A172 (cell line): ENCODE data around the gene ZG16. TPM values are rescaled to one million over a fixed set of nuclear protein-coding genes. Genes with fewer than 3 reads are reported as not detected.

Experiments
- DNase-seq: peaks from one replicate; pipeline ENCODE4 v3.0.0-alpha.2; 2015; ENCODE audit warnings: low spot score
- total RNA-seq: library from RNA; depleted of rRNA; stranded (reverse); fragments of >200 nt; shearing (Covaris generic); gene quantifications from 2 replicates; pipeline ENCODE4 v1.2.3, GENCODE V29; 2014

The ZG16 gene
- total RNA-seq, 1 experiment from 2014 or later = not detected

GRCh38 chr16:29809850-29810698 is 32.0 kb downstream of the ZG16 start:
- no peak for DNase-seq

GRCh38 chr16:29810699-29811169 is 32.7 kb downstream of the ZG16 start:
- no peak for DNase-seq

GRCh38 chr16:29811170-29811895 is 33.3 kb downstream of the ZG16 start:
- DNase-seq = peak; percentile 98

- no peak for DNase-seq
Measured at GRCh38 chr16:29811896-29812665, 34.0 kb downstream of the ZG16 start, which contains the start of gene PRRT2. Gene PRRT2, plus strand, starts transcription at chr16:29812193. Its CDS starts 862 bp downstream, at chr16:29813055.

DNA sequence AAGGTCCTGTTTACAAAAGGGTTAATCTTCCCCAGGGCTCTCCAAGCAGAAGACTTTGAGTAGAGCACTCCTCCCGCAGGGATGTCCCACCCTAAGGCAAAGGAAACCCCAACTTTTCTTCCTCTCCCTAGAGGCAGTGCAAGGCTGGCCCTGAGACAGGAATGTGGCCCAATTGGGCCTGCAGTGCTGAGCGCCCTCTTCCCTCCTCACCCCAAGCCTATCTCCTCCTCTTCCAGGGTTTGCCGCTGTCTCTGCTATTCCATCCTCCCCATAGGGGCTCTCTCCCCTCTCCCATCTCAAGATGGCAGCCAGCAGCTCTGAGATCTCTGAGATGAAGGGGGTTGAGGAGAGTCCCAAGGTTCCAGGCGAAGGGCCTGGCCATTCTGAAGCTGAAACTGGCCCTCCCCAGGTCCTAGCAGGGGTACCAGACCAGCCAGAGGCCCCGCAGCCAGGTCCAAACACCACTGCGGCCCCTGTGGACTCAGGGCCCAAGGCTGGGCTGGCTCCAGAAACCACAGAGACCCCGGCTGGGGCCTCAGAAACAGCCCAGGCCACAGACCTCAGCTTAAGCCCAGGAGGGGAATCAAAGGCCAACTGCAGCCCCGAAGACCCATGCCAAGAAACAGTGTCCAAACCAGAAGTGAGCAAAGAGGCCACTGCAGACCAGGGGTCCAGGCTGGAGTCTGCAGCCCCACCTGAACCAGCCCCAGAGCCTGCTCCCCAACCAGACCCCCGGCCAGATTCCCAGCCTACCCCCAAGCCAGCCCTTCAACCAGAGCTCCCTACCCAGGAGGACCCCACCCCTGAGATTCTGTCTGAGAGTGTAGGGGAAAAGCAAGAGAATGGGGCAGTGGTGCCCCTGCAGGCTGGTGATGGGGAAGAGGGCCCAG is 34.9 kb downstream of the ZG16 start:
- DNase-seq = no peak

DNA sequence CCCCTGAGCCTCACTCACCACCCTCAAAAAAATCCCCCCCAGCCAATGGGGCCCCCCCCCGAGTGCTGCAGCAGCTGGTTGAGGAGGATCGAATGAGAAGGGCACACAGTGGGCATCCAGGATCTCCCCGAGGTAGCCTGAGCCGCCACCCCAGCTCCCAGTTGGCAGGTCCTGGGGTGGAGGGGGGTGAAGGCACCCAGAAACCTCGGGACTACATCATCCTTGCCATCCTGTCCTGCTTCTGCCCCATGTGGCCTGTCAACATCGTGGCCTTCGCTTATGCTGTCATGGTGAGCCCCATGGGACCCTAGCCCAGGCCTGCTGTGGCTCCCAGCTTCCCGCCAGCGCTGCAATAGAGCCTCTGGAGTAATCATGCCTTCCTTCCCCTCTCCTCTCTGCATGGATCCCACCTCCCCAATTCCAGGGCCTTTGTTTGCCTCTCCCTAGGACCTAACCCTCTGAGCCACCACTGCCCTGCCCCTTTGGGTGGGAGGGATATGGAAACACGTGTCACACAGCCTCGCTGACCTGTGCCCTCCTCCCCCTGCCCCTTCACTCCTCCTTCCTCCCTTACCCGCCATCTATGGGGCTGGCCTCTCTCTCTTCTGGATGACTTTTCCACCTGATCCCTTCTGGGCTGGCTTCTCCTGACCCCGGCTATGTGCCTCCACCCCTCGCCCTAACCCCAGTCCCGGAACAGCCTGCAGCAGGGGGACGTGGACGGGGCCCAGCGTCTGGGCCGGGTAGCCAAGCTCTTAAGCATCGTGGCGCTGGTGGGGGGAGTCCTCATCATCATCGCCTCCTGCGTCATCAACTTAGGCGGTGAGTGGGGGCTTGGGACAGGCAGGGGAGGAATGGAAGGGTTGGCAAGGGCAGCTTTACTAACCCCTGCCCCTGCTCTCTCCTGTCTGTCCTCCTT is 35.8 kb downstream of the ZG16 start:
- DNase-seq = no peak

DNA sequence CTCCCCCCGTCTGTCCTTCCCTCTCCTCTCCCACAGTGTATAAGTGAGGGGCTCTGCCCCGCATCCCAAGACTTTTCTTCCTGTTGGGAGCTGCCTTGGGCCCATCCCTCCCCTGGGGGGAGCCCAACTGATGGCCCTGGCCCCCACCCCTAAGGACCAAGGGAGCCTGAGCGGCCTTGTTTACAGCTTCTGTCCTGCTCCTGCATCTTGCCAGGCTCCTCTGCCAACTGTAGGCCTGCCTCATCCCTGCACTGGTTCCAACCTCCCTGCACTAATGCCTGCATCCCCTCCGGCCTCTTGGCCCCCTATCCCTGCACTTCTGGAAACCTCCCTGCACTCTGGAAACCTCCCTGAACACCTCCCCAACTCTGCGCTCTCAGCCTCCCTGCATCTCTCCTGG is 36.5 kb downstream of the ZG16 start:
- no peak for DNase-seq

DNA sequence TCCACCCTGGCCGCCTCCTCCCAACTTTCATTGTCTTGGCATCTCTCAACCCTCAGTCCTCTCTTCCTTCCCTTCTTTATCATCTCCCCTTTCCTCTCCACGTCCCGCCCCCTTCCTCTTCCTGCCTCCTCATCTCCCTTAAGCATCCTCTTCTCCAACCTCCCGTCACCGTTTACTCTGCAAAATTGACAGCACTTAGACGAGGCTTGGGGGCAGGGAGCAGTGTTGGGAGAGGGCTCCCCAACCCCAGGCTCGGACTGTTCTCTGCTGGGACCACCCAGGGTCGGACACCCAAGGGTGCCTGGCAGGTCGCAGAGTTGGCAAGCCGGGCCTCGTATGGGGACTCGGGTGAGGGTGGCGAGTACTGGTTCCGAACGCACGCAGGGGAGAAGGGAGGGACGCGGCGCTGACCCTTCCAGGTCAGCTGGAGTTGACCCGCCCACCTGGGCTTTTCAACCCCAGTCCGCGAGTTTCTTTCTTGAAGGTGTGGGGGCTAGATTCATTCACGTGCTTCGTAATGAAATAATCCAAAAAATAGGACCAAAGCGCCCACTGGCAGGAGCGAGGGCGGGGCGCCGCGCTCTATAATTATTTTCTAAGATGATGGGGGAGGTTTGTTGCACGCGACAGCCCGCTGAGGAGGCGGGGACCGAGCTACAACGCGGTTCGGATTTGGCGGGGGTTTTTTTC is 37.1 kb downstream of the ZG16 start:
- no peak for DNase-seq

GRCh38 chr16:29815793-29816693 is 38.0 kb downstream of the ZG16 start, which contains the start of gene PAGR1:
Gene PAGR1, plus strand, starts transcription at chr16:29816152. Its CDS starts 374 bp downstream, at chr16:29816526.
- DNase-seq = peak; percentile 98

DNA sequence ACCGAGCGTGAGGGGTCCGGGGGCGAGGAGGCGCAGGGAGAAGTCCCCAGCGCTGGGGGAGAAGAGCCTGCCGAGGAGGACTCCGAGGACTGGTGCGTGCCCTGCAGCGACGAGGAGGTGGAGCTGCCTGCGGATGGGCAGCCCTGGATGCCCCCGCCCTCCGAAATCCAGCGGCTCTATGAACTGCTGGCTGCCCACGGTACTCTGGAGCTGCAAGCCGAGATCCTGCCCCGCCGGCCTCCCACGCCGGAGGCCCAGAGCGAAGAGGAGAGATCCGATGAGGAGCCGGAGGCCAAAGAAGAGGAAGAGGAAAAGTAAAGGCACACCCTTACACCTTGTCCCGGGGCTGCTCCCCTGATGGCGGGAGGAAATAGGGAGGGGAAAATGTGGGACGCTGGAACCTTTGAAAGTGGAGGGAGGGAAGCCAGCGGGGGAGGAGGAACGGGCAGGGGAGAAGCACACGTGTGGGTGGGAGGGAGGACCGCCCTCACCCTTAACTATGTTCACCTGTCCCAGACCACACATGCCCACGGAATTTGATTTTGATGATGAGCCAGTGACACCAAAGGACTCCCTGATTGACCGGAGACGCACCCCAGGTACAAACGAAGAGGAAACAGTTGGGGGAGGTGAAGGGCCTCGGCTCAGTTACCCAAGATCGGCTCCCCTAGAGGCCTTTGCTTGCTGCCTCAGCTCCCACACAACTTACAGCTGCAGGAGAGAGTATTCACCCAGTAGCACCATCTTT is 38.8 kb downstream of the ZG16 start:
- peak; percentile 69 for DNase-seq

DNA sequence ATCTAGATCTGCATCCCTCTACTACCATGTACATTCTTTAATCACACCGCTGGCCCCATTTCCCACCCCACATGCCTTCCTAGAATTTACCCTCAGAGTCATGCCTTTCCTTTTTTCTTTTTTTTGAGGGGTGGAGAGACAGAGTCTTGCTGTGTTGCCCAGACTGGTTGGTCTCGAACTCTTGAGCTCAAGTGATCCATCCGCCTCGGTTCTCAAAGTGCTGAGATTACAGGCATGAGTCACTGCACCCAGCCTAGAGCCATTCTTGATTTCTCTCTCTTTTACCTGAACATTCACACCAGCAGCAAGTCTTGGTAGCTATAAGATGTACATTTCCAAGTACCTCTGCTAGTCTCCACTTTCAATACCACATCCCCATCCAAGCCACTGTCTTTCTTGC is 40.0 kb downstream of the ZG16 start:
- DNase-seq = no peak

DNA sequence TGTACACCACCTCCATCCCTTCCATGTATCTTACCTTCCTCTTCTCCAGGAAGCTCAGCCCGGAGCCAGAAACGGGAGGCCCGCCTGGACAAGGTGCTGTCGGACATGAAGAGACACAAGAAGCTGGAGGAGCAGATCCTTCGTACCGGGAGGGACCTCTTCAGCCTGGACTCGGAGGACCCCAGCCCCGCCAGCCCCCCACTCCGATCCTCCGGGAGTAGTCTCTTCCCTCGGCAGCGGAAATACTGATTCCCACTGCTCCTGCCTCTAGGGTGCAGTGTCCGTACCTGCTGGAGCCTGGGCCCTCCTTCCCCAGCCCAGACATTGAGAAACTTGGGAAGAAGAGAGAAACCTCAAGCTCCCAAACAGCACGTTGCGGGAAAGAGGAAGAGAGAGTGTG is 41.5 kb downstream of the ZG16 start:
- DNase-seq = no peak

- peak; percentile 62 for DNase-seq
Measured at GRCh38 chr16:29820271-29820701, 42.2 kb downstream of the ZG16 start, which contains the start of gene MVP. Gene MVP, plus strand, starts transcription at chr16:29820462. Its CDS starts 10,088 bp downstream, at chr16:29830550.

GRCh38 chr16:29820730-29821642 is 42.9 kb downstream of the ZG16 start:
- peak; percentile 69 for DNase-seq

DNA sequence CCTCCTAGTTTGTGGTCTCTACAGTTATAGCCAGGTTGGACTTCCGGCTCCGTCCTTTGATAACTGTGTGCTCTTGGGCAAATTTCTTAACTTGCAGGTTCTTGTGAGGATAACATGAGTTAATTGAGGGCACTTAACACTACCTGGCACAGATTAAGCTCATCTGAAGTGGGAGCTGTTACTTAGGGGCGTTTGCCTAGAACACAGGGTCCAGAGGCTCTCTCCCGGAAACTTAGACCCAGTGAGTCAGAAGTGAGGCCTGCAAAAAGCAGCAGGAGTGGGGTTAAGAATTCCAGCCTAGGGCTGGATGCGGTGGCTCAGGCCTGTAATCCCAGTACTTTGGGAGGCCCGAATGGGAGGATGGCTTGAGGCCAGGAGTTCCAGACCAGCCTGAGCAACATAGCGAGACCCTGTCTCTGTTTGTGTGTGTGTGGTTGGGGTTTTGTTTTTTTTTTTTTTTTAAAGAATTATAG is 43.6 kb downstream of the ZG16 start:
- peak; percentile 79 for DNase-seq

- peak; percentile 94 for DNase-seq
Measured at GRCh38 chr16:29824589-29825144, 46.6 kb downstream of the ZG16 start.
